HTR-8/SVneo (cell line): ENCODE data around the gene ANKEF1.
"Not testable (repeated sequence)": the region's sequence is repeated elsewhere in the genome, so short reads cannot be mapped to it uniquely, and the experiment has no call there.

Experiments
- DNase-seq: peaks from one replicate; pipeline ENCODE4 v3.0.0; 2011; ENCODE audit warnings: low spot score, mixed read lengths; ENCODE audit not compliant: insufficient read length
- FAIRE-seq: peaks from 2 replicates; lab custom pipeline; 2011; peaks lifted over from hg19 to GRCh38; lab: Jason Lieb, UNC

Gene ANKEF1

DNA sequence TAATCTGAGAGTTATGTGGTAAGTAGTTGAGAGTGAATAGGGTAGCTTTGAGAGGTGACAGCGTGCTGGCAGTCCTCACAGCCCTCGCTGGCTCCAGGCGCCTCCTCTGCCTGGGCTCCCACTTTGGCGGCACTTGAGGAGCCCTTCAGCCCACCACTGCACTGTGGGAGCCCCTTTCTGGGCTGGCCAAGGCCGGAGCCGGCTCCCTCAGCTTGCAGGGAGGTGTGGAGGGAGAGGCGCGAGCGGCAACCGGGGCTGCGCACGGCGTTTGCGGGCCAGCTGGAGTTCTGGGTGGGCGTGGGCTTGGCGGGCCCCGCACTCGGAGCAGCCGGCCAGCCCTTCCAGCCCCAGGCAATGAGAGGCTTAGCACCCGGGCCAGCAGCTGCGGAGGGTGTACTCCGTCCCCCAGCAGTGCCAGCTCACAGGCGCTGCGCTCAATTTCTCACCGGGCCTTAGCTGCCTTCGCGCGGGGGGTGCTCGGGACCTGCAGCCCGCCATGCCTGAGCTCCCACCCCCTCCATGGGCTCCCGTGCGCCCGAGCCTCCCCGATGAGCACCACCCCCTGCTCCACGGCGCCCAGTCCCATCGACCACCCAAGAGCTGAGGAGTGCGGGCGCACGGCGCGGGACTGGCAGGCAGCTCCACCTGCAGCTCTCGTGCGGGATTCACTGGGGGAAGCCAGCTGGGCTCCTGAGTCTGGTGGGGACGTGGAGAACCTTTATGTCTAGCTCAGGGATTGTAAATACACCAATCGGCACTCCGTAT, 3.2 kb upstream of the ANKEF1 start:
- not testable (repeated sequence) for DNase-seq, FAIRE-seq

DNA sequence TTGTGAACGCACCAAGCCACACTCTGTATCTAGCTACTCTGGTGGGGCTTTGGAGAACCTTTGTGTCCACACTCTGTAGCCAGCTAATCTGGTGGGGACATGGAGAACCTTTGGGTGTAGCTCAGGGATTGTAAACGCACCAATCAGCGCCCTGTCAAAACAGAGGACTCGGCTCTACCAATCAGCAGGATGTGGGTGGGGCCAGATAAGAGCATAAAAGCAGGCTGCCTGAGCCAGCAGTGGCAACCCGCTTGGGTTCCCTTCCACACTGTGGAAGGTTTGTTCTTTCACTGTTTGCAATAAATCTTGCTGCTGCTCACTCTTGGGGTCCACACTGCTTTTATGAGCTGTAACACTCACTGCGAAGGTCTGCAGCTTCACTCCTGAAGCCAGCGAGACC, 2.5 kb upstream of the ANKEF1 start:
- not testable (repeated sequence) for DNase-seq, FAIRE-seq

DNA sequence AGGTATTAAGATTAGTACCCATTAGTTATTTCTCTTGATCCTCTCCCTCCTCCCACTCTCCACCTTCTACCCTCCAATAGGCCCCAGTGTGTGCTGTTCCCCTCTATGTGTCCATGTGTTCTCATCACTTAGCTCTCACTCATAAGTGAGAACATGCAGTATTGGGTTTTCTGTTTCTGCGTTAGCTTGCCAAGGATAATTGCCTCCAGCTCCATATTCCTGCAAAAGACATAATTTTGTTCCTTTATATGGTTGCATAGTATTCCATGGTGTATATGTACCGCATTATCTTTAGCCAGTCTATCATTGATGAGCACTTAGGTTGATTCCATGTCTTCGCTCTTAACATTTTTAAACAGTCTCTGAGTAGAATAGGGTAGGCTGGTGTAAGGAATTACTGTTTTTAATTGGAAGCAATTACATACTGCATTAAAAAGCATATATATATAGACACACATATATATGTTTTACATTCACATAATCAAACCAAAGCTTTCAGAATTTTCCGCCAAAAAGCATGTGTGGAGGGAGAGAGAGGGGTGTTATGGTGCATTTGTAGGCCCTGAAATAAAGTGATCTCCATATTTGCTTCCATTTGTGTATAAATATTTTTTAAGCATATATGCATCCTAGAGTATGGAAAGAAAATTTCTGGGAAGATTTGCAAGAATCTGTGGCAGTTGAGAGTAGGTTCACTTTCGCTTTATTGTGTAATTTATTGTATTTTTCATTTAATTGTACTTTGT, 709 bp upstream of the ANKEF1 start:
- DNase-seq: no peak
- no peak for FAIRE-seq

DNA sequence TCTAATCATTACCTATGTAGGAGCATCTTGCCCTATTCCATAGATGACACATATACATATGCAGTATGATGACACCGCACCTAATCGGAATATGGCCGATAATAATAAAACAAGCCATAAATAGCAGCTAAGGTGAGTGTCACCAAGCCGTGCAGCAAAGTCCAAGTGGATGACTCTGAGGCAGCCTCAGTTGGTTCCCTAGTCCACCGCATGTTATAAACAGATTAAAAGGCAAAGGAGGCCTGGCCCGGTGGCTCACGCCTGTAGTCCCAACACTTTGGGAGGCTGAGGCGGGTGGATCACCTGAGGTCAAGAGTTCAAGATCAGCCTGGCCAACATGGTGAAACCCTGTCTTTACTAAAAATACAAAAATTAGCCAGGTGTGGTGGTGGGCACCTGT, 1.5 kb downstream of the ANKEF1 start:
- FAIRE-seq, DNase-seq: not testable (repeated sequence)

DNA sequence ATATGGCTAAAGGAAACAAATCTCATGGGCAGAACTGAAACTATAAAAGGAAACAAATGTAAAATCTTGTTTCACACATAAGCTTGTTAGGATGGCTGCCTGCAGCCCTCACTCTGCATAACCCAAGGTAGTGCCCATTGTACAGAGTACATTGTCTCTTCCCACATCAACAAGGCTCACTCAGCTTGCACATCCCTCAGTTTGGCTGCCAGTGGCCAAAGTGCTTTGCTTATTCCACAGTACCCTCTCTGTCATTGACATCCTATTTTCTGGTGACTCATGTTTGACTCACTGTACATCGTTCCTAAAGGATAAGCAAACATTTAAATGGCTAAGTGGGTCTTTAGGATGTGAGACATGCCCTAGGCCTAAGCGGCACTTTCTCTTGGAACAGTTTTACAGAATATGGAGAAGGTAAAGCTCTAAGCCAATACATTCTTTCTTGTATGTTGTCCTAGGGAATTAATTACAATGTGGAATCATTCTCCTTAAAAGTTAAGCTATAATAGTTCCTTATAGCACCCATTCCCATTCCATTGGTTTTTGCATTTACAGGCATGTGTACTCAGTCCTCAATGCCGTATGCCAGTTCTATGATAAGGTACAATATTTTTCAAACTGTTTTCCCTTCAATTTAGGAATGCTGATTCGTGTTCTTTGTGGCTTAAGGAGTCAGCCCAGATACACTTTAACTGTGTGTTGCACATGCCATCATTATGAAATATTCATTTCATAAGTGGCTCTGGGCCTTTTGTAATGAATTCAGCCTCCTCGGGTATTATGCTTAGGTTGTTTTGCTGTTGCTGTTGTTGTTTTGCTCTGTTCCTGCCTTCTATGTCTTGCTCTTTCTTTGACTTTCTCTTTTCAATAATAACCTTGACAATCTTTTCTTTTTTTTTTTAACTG, 5.5 kb downstream of the ANKEF1 start:
- DNase-seq: no peak
- FAIRE-seq: no peak

DNA sequence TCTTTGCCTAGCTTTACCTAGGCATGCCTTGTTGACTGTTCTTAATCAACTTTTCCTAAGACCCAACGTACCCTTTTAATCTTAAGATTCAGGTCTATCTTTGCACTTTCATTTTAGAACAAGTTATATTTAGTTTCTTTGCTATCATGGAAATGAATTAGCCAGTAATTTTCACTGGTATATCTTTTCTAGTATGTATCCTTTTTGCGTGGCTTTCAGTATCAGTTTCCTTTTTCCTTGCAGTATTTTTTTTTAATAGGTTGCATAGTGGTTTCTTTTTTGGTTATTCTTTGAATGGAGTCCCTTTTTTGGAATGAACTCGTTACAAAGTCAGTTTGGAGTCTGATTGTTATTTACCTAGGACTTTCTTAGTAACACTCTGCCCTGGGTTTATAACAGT, 7.3 kb downstream of the ANKEF1 start:
- no peak for DNase-seq
- no peak for FAIRE-seq

DNA sequence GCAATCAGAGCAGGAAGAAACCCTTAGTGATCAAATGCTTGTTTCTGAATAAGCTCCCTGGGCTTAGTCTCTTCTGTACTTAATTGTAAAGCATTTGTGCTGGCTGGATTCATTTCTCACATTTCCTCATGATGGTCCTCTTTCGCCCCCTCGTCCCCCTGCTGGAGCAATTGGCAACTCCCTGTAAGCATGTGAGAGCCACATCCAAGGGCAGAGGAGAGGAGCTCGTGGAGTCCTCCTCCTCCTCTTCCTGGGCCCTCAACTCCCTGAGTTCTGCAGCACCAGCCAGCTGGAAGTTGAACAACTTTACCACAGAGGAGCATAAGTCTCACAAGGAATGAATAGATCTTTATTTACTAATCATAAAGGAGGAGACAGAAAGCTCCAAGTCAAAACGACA, 12.6 kb downstream of the ANKEF1 start:
- DNase-seq (no peak), FAIRE-seq (no peak)

DNA sequence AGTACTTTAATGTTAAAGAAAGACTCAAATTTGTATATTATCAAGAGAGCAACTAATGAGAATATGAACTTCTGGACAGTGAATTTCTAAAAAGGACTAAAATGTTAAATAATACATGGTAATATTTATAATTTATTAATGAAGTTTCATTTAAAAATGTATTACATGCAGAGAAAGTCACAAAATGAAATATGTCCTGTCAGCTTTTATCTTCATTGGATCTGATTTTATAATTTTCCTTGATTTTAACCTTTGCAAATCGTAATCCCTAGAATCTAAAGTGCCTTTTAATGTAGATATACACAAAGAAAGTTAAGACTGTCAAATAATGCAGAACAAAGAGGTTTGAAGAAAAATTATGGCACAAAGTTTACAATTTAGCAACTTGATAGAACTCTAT, 16.4 kb downstream of the ANKEF1 start:
- no peak for FAIRE-seq

DNA sequence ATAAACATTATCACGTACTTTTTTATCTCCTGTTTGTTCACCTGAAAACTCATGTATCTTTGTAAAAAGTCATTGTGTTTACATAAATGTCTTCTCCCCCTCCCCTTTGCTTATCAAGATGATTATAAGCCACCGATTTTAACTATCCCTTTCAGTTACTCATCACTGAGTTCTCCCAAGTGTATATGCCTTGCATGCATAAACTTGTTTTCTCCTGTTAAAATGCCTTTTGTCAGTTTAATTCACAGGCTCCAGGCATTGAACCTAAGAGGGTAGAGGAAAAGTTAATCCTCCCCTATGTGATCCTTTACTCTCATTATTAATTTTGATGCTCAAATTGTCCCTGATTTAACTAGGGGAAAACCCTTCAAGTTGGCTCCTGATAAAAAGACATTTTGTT, 24.2 kb downstream of the ANKEF1 start:
- no peak for DNase-seq
- no peak for FAIRE-seq

More for the DNA sequence above, 16.4 kb downstream of the ANKEF1 start:
- no peak for DNase-seq

DNA sequence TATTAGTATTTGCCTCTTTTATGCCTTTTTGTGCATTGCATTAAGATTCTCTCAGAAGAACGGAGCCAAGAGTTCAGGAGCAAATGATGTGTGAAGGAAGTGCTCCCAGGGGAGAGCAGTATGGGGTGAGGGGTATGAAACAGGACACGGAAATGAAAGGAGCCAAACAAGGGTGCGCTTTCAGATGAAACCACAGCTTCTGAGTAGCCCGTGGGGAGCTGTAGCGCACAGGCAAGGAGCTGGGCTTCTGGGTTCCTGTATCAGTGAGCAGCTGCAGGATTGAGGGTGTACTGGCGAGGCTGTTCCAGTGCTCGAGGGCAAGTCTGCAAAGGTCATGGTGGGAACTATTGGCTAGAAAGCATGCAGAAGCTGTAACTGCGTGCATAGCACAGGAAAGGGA, 25.4 kb downstream of the ANKEF1 start:
- DNase-seq: no peak
- no peak for FAIRE-seq

DNA sequence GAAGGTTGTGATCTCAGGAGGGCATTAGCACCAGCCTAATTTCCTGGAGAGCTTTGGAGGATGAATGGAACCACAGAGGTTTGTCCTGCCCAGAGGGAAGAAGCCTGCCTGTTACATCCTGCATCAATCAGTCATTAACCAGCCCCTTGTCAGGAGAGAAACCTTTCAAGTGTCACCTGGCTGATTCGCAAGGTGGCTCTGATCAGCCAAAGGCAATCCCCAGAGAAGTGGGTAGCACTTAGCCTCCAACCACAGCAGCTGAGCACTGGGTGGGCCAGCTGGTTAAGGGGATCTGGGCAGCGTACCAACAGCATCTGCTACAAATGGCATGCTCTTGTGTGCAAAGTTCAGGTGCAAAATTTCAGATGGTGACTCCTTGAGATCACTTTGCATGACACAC, 26.9 kb downstream of the ANKEF1 start:
- FAIRE-seq (no peak), DNase-seq (no peak)

DNA sequence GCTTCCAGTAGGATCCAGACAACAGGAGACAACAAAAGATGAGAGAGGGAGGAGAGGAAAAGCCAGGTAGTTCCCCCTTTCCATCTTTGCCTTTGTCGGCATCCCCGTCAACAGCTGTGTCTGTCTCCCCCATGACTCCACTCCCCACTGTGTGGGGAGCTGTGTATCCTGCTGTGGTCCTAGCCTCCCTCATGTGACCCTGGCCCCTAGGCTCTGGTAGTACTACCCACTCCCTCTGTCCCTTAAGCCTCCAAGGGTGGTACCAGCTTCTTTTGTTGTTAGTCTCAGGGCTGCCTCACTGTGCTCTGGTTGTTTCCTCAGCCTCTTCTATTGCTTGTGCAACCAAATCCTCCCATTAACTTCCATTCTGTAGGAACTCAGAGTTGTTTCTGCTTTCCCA, 28.7 kb downstream of the ANKEF1 start:
- DNase-seq: no peak
- FAIRE-seq: no peak

DNA sequence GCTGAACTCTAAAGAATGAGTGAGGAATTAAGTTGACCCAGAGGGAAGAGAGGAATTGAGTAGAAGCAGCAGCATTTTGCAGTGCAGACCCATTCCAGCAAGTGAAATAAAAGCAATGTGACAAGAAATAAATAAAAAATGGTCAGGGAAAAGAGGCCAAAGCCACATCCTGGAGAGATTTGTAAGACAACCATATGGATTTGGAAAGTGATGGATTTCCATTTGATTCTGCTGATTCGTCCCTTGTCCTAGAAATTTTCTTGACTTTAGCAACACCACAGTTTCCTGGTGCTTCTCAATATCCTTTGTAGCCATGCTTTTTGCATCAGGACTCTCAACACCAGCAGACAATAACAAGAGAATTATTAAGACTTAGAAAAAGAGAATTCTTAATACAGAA, 29.8 kb downstream of the ANKEF1 start:
- FAIRE-seq (no peak), DNase-seq (no peak)

DNA sequence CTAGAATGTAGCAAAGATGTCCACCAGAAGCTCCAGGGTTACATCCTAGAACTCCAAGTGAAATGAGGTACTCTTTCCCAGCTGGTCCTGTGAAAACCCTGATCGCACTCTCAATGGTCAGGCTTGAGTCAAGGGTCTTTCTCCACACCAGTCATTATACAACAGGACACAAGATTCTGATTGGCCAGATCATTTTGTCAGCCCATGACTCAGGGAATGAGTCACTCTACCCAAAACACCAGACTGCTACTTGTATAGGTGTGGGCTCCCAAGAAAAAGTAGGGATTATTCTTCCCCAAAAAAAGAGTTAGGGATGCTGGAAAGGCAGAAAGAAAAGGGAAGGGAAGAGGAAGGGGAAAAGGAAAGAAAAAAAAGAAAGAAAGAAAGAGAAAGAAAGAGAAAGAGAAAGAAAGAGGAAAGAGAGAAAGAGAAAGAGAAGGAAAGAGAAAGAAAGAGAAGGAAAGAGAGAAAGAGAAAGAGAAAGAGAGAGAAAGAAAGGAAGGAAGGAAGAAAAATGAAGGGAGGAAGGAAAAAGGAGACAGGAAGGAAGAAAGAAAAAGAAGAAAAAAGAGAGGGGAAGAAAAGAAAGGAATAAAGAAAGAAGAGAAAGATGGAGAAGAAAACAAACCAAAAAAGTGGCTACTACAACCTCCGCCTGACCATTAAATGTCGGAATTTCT, 30.5 kb downstream of the ANKEF1 start:
- FAIRE-seq (no peak), DNase-seq (no peak)

DNA sequence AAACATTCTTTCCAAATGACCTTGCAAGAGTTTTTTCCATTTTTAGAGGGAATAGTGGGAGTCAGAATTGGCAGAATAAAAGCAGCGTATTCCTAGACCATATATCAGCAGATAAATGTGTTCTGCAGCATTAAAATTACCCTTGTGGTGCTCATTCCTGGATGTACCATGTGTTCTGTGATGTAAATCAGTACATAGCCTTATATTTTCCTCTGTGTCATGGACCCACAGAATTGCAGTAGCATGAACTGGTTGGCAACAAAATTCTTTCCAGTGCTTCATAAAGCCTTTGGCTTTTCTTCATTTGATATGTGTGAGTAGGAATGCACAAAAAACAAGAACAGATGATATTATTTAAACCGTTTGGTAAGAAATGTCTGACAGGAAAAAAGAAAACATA, 32.5 kb downstream of the ANKEF1 start:
- FAIRE-seq: no peak
- no peak for DNase-seq

DNA sequence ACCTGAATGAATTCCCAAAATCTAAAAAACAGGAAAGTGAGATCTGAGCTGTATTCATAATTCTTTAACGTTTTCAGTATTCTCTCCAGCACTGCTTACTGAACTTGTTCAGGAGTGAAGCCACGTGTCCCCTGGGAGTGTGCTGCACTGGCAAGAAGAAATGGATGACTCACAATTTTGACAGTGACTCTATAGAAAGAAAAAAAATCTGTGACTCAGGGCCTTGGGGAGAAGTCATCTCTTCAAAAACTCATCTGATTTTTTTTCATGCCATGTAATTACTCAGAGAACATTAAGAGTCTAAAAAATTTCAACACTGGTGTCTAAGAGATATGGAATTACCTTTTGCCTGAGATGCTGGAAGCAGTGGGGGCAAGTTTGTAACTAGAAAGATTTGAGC, 39.7 kb downstream of the ANKEF1 start:
- no peak for FAIRE-seq

DNA sequence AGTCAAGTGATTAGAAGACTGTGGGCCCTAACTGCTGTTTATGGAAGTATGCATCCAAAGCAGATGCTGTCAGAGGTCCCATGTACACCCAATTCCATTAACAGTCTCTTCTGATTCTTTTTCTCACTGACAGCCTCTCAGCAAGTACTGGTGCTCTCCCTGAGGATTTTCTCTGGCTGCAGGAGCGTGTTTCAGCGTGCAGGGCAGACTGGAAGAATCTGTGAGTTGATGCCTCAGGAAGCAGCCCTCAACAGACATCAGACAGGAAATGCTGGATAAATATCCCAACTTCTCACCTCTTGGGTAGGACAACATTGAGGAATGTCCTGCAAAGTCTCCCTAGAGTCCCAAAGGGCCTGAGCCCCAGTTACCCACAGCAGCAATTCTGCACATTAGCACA, 40.8 kb downstream of the ANKEF1 start:
- FAIRE-seq (no peak), DNase-seq (no peak)

More for the DNA sequence above, 39.7 kb downstream of the ANKEF1 start:
- DNase-seq: no peak

DNA sequence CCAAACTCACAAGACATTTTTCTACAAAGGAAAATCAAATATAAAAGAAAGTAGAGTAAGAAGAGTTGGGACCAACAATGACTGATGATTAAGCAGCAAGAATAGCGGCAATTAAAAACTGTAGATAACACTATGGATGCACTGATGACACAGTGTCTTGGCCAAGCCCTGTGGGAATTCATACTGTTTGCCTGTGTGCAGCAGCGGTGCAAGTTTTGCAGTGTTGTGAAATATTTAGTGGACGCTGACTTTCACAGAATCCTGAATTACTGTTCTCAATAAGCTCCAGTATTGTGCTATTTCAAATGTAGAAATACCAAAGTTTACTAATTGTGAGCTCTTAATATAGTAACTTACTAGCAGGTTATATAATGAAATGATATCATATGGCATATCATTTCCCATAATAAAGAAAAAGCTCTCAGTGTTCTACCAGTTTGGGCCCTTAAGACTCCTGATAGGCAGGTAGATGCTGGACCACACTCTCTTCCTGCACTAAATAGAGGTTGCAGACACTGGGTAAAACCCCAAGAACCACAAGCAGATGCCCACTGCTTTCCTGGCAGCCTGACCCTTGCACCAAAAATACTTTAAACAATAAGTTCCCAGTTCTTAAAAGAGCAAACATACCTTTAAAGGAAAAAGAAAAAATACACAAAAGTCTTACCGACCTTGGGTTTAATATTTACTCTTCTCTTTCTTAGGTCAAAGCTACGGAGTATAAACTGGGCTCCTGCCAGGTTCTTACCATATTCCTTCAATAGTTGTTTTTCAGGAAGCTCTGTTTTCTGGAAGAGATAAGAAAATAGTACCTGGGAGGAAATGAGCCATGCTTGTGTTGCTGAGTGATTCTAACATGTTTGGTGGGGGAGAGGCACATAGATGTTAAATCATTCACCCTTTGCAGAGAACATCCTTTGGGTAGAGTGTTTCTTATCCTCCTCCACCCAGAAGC, 41.6 kb downstream of the ANKEF1 start:
- DNase-seq (no peak), FAIRE-seq (no peak)

DNA sequence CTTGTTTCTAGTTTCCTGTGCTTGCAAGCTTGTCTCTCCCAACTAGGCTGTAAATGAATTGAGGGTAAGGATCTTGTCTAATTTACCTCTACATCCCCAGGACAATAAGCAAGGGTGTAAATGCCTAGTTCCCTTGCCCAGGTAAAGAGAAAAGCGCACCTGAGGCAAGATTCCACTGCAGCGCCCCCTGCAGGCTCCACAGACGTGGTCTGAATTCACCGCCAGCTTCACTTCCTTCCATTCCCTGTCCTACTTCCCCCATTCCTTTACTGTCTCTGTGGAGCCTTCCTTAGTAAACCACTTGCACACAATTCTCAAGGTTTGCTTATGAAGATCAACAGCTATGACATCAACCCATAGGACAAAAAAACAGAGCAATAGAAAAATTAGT, 42.3 kb downstream of the ANKEF1 start:
- DNase-seq (no peak), FAIRE-seq (no peak)
